Measurements from ENCODE around the gene LONRF2. TPM values are rescaled to one million over a fixed set of nuclear protein-coding genes. Genes with fewer than 3 reads are reported as not detected.

Gene LONRF2
- total RNA-seq, 1 experiment from 2014 or later = not detected

DNA sequence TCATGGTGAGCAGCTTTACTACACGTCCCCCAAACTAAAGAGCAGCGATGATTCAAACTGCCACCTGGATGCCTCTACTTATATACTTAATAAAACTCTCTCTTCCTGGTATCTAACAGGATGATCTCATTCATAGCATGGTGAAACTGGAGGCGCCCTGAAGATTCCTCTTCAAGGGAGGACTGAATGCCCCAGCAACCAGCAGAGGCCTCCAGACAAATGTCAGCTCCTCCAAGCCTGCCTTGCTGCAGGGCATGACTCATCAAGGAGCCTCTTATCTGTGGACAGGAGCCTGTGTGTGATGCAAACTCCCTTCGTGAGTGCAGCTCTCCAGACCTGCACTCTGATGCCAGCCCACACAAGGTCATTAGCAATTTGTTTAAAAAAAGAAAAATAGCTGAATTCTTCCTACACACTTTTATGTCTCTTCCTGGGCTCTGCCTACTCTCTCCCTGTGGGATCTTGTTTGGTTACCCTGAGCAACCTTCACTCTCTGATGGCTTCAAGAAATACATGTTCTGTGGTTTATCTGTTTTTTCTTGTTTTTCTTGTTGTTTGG is 30.2 kb downstream of the LONRF2 start:
- no TSS peak for BruUV-seq (replicated peaks)
- TF ChIP-seq CTCF (IDR thresholded peaks at IDR 0.05; ENCODE audit: unreplicated experiment) = no peak
- H3K9me3 Mint-ChIP-seq (ENCODE audit: unreplicated experiment) = no peaks in the 10 kb centered on the region
- intact Hi-C loops (cut with micrococcal nuclease) = loop anchor here (1.0 kb wide), 1 partner anchor 73 kb away; no protein-coding TSS in a partner anchor
- H3K27ac Mint-ChIP-seq (ENCODE audit: low read depth, unreplicated experiment) = no peak overlapping the region
- no peaks in the 10 kb centered on the region for H3K4me1 Mint-ChIP-seq (ENCODE audit: insufficient read depth, unreplicated experiment)
- DNase-seq (ENCODE audit: unreplicated experiment) = peak; percentile 87
- no peaks in the 10 kb centered on the region for H3K27me3 Mint-ChIP-seq (ENCODE audit: insufficient read depth, unreplicated experiment)
- ChIA-PET POLR2A (interaction anchor here (0.7 to 3.3 kb wide), 5 partner anchors 72 to 828 kb away, joined by 3 to 22 read pairs (median 4); no protein-coding TSS in a partner anchor), CTCF (interaction anchor here (0.6 to 7.7 kb wide), 11 partner anchors 9 to 1477 kb away, joined by 3 to 90 read pairs (median 4); no protein-coding TSS in a partner anchor)
- no peaks in the 10 kb centered on the region for H3K36me3 Mint-ChIP-seq (ENCODE audit: insufficient read depth, unreplicated experiment)
- H3K4me3 Mint-ChIP-seq (ENCODE audit: unreplicated experiment) = no peak overlapping the region

- ChIA-PET POLR2A (interaction anchor here (0.5 to 3.3 kb wide), 10 partner anchors 19 to 829 kb away, joined by 3 to 22 read pairs (median 4); partner anchors contain the start of gene PDCL3), CTCF (interaction anchor here (0.6 to 7.7 kb wide), 12 partner anchors 10 to 1477 kb away, joined by 3 to 90 read pairs (median 4); no protein-coding TSS in a partner anchor)
- Mint-ChIP-seq H3K27me3 (ENCODE audit: insufficient read depth, unreplicated experiment) (no peaks in the 10 kb centered on the region), H3K4me1 (ENCODE audit: insufficient read depth, unreplicated experiment) (no peaks in the 10 kb centered on the region), H3K4me3 (ENCODE audit: unreplicated experiment) (no peak overlapping the region), H3K36me3 (ENCODE audit: insufficient read depth, unreplicated experiment) (no peaks in the 10 kb centered on the region), H3K9me3 (ENCODE audit: unreplicated experiment) (no peaks in the 10 kb centered on the region), H3K27ac (ENCODE audit: low read depth, unreplicated experiment) (no peak overlapping the region)
- DNase-seq (ENCODE audit: unreplicated experiment) = peak; percentile 89
- intact Hi-C loops (cut with micrococcal nuclease) = no loop called here
- no peak for TF ChIP-seq CTCF (IDR thresholded peaks at IDR 0.05; ENCODE audit: unreplicated experiment)
- no TSS peak for BruUV-seq (replicated peaks)
These were observed 30.9 kb downstream of the LONRF2 start for GRCh38 chr2:100291152-100291970.

DNA sequence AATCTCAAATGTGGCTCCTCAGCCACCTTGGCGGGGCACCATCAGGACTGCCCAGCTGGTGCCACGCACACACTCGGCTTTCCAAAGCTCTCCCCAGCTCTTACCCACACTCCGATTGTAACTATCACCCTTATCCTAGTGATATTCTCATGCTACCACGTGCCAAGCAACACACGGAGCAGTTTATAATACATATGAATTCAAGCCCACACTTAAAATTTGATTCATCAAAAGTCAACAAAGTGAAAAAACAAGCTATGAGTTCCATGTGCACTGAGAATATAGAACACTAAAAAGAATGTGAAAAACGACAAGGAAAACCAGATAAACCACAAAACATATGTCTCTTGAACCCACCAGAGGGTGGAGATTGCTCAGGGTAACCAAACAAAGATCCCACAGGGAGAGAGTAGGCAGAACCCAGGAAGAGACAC is 31.6 kb downstream of the LONRF2 start:
- H3K36me3 Mint-ChIP-seq (ENCODE audit: insufficient read depth, unreplicated experiment) = no peaks in the 10 kb centered on the region
- BruUV-seq (replicated peaks) = no TSS peak
- POLR2A ChIA-PET = interaction anchor here (0.5 to 3.3 kb wide), 5 partner anchors 19 to 273 kb away, joined by 3 to 22 read pairs (median 3); partner anchors contain the start of gene PDCL3
- CTCF ChIA-PET = interaction anchor here (0.6 to 7.7 kb wide), 8 partner anchors 16 to 472 kb away, joined by 3 to 90 read pairs (median 4); no protein-coding TSS in a partner anchor
- H3K9me3 Mint-ChIP-seq (ENCODE audit: unreplicated experiment) = no peaks in the 10 kb centered on the region
- intact Hi-C loops (cut with micrococcal nuclease) = no loop called here
- peaks cover 4% of the 10 kb centered on the region for H3K4me1 Mint-ChIP-seq (ENCODE audit: insufficient read depth, unreplicated experiment)
- TF ChIP-seq CTCF (IDR thresholded peaks at IDR 0.05; ENCODE audit: unreplicated experiment) = no peak
- no peaks in the 10 kb centered on the region for H3K27me3 Mint-ChIP-seq (ENCODE audit: insufficient read depth, unreplicated experiment)
- no peak for DNase-seq (ENCODE audit: unreplicated experiment)
- H3K27ac Mint-ChIP-seq (ENCODE audit: low read depth, unreplicated experiment) = no peak overlapping the region
- no peak overlapping the region for H3K4me3 Mint-ChIP-seq (ENCODE audit: unreplicated experiment)

- peak; percentile 11 for DNase-seq (ENCODE audit: unreplicated experiment)
- H3K27me3 Mint-ChIP-seq (ENCODE audit: insufficient read depth, unreplicated experiment) = no peaks in the 10 kb centered on the region
- H3K4me1 Mint-ChIP-seq (ENCODE audit: insufficient read depth, unreplicated experiment) = peaks cover 8% of the 10 kb centered on the region
- ChIA-PET CTCF (interaction anchor here (0.6 to 7.7 kb wide), 5 partner anchors 26 to 162 kb away, joined by 3 to 90 read pairs (median 4); no protein-coding TSS in a partner anchor), POLR2A (no interaction called here)
- no peak overlapping the region for H3K4me3 Mint-ChIP-seq (ENCODE audit: unreplicated experiment)
- no peaks in the 10 kb centered on the region for H3K36me3 Mint-ChIP-seq (ENCODE audit: insufficient read depth, unreplicated experiment)
- TF ChIP-seq CTCF (IDR thresholded peaks at IDR 0.05; ENCODE audit: unreplicated experiment) = no peak
- intact Hi-C loops (cut with micrococcal nuclease) = no loop called here
- no peaks in the 10 kb centered on the region for H3K9me3 Mint-ChIP-seq (ENCODE audit: unreplicated experiment)
- H3K27ac Mint-ChIP-seq (ENCODE audit: low read depth, unreplicated experiment) = no peak overlapping the region
- BruUV-seq (replicated peaks) = no TSS peak
These were observed 33.3 kb downstream of the LONRF2 start for GRCh38 chr2:100289020-100289419.

All from MCF 10A (cell line).